Neutrophil (primary cell): ENCODE measurements around the gene INPP4B.

Experiments used
- H3K27ac ChIP-seq: fragments of 200-600 bp; sonication (generic); 2 replicates; pipeline ENCODE4 v1.5.1; 2016; ENCODE audit warnings: mild to moderate bottlenecking, moderate library complexity
- H3K27me3 ChIP-seq: fragments of 200-600 bp; sonication (generic); 2 replicates; pipeline ENCODE4 v1.6.0; 2016; ENCODE audit warnings: mild to moderate bottlenecking
- H3K36me3 ChIP-seq: fragments of 200-600 bp; sonication (generic); 2 replicates; pipeline ENCODE4 v1.5.1; 2017
- H3K4me1 ChIP-seq, 2 experiments: fragments of 200-600 bp in 1 of 2; sonication (generic) in 1 of 2; 1 replicate in 1 of 2; 2 replicates in 1 of 2; pipeline versions ENCODE4 v1.5.1 to v1.6.1; 2013 to 2016; ENCODE audit warnings: low read depth in 1 of 2, low read length in 1 of 2, mild to moderate bottlenecking in 1 of 2, moderate library complexity in 1 of 2; ENCODE audit not compliant: control insufficient read depth in 1 of 2, insufficient read depth in 1 of 2
- H3K4me3 ChIP-seq, 2 experiments: fragments of 200-600 bp in 1 of 2; sonication (generic) in 1 of 2; 1 replicate in 1 of 2; 2 replicates in 1 of 2; pipeline ENCODE4 v1.5.1; 2013 to 2016; ENCODE audit warnings: low read depth in 1 of 2, low read length in 1 of 2, mild to moderate bottlenecking in 1 of 2, moderate library complexity in 1 of 2
- H3K9me3 ChIP-seq: fragments of 200-600 bp; sonication (generic); 2 replicates; pipeline ENCODE4 v1.5.1; 2016
- TF ChIP-seq, protein P1 (sequence below): fragments of 200-600 bp; sonication (generic); IDR thresholded peaks from 2 replicates; pipeline ENCODE4 v1.5.1; 2016; ENCODE audit warnings: antibody characterized with exemption

The INPP4B gene

DNA sequence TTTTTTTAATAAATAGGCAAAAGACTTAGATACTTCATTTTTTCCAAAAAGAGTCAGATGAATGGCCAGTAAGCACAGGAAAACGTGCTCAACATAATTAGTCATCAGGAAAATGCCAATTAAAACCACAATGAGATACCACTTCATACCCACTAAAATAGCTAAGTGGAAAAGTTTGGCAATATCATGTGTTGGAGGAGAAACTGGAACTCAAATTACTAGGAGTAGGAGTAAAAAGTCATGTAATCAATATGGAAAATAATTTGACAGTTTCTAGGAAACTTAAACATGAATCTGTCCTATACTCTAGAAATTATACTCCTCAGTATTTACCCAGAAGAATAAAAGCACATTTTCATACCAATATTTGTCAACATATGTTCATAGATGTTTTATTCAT is 449.8 kb downstream of the INPP4B start:
- no peaks in the 10 kb centered on the region for H3K36me3 ChIP-seq
- no peak overlapping the region for H3K27ac ChIP-seq
- H3K4me1 ChIP-seq: no peaks in the 10 kb centered on the region
- H3K27me3 ChIP-seq: no peaks in the 10 kb centered on the region
- no peak overlapping the region for H3K4me3 ChIP-seq
- TF ChIP-seq, protein P1, sequence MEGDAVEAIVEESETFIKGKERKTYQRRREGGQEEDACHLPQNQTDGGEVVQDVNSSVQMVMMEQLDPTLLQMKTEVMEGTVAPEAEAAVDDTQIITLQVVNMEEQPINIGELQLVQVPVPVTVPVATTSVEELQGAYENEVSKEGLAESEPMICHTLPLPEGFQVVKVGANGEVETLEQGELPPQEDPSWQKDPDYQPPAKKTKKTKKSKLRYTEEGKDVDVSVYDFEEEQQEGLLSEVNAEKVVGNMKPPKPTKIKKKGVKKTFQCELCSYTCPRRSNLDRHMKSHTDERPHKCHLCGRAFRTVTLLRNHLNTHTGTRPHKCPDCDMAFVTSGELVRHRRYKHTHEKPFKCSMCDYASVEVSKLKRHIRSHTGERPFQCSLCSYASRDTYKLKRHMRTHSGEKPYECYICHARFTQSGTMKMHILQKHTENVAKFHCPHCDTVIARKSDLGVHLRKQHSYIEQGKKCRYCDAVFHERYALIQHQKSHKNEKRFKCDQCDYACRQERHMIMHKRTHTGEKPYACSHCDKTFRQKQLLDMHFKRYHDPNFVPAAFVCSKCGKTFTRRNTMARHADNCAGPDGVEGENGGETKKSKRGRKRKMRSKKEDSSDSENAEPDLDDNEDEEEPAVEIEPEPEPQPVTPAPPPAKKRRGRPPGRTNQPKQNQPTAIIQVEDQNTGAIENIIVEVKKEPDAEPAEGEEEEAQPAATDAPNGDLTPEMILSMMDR: no peak
- H3K9me3 ChIP-seq: no peaks in the 10 kb centered on the region

DNA sequence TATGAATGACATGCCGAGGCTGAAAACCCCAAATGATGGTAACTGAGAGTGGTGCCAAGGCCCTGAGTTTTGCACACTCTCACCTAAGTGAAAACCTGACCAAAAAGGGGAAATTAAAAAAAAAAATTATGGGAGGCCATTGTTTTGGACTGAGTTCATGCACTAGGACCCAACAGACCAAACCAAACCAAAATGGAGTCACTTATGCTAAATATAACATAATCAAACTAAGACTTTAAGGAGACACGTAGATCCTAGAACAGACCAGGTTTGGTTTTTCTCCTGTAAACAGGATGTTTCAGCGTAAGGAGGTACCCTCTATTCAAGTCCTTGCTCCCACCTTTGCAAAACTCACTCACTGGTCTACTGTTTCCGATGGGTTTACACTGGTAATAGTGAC is 453.0 kb downstream of the INPP4B start:
- Histone ChIP-seq H3K4me1 (no peaks in the 10 kb centered on the region), H3K4me3 (no peak overlapping the region), H3K27ac (no peak overlapping the region), H3K9me3 (no peaks in the 10 kb centered on the region), H3K36me3 (no peaks in the 10 kb centered on the region), H3K27me3 (no peaks in the 10 kb centered on the region)
- TF ChIP-seq, protein P1: no peak

DNA sequence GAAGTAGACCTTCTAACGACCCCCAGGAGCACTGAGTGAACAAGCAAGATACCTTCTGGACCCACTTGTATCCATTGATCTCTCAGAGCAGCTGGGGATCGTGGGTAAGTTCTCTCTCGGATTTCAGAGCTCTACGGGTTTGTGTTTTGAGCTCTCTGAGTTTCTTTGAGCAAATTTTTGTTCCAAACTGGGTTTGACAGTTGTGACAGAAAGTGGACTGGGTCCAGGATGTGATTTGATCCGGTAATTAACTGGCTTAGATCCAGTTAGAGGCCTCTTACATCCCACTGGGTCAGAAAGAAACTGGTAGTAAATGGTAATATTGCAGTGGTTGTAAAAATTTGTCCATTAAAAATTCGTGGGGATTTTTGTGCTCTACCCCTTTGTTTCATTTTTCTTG is 459.2 kb downstream of the INPP4B start:
- TF ChIP-seq, protein P1: no peak
- Histone ChIP-seq H3K27me3 (no peaks in the 10 kb centered on the region), H3K36me3 (no peaks in the 10 kb centered on the region), H3K4me3 (no peak overlapping the region), H3K27ac (no peak overlapping the region), H3K9me3 (no peaks in the 10 kb centered on the region), H3K4me1 (no peaks in the 10 kb centered on the region)

DNA sequence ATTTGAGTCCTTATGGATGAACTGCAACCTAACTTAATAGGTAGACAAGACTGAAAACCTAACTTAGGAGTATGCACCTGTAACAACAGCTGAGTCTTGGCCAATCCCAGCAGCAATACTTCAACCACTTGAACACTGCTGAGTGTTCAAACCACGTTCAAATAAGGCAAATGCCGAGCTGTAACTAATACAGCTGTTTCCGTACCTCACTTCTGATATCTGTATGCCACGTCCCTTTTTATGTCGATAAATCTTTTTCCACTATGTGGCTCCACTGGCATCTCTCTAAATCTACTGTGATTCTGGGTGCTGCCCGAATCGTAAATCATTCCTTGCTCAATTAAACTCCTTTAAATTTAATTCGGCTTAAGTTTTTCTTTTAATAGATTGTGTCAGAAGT is 459.7 kb downstream of the INPP4B start:
- Histone ChIP-seq H3K4me3 (no peak overlapping the region), H3K4me1 (no peaks in the 10 kb centered on the region), H3K27me3 (no peaks in the 10 kb centered on the region), H3K36me3 (no peaks in the 10 kb centered on the region), H3K9me3 (no peaks in the 10 kb centered on the region), H3K27ac (no peak overlapping the region)
- TF ChIP-seq, protein P1: no peak

DNA sequence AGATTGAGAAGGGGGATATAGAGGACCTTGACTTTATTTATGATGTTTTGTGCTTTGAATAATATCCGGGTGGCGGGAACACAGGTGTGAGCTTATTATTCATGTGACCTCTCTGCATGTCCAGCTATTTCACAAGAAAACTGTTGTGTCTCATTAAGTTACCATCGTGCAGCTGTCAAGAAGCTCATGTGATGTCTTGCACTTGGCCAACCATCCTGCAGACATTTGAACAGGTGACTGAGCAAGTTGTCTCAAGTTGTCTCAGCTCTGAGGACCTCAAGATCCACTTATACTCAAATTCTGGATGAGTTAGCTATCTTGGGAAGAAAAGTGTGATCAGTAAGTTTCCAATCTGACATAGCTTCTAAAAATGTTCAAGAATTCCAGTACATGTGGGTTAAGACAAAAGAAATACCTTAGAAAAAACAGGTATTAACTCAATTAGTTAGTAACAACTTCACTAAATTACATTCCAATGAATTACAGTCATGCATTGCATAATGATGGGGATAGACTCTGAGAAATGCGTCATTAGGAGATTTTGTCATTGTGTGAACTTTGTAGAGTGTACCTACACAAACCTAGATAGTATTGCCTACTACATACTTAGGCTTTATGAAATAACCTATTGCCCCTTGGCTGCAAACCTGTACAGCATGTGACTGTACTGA is 462.2 kb downstream of the INPP4B start:
- TF ChIP-seq, protein P1: no peak
- Histone ChIP-seq H3K4me3 (no peak overlapping the region), H3K27ac (no peak overlapping the region), H3K4me1 (no peaks in the 10 kb centered on the region), H3K36me3 (no peaks in the 10 kb centered on the region), H3K27me3 (no peaks in the 10 kb centered on the region), H3K9me3 (no peaks in the 10 kb centered on the region)

DNA sequence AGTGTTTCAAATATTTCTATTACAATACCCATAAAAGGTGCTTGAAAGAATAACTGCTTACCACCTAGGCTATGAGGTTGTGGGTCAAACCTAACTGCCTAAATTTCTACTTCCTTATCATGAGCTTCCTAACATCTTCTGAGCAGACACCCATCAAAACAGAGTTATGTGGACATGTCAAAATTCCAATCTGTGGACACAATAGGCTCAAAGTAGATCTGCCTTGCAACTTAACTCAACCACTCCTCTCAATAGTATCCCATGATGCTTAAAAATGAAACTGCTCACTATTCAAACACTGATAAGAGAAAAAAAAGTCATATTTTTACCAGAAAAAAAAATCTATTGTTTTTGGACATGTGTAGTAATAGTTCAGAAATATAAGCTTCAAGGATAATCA is 462.7 kb downstream of the INPP4B start:
- H3K4me1 ChIP-seq: no peaks in the 10 kb centered on the region
- H3K27me3 ChIP-seq: no peaks in the 10 kb centered on the region
- no peak overlapping the region for H3K4me3 ChIP-seq
- H3K9me3 ChIP-seq: no peaks in the 10 kb centered on the region
- H3K27ac ChIP-seq: no peak overlapping the region
- TF ChIP-seq, protein P1: no peak
- H3K36me3 ChIP-seq: no peaks in the 10 kb centered on the region
